GM18511 (cell line): ENCODE data around the gene EPHB2.
"Not testable (repeated sequence)": the region's sequence is repeated elsewhere in the genome, so short reads cannot be mapped to it uniquely, and the experiment has no call there.

Experiments used
- ATAC-seq: cut with Tn5 transposase; IDR thresholded peaks from one replicate; pipeline ENCODE4 v1.9.1; 2021; ENCODE audit warnings: mild to moderate bottlenecking, moderate library complexity; ENCODE audit not compliant: unreplicated experiment

The EPHB2 gene

GRCh38 chr1:22689505-22689904 is 21.1 kb upstream of the EPHB2 start:
- ATAC-seq: no peak

GRCh38 chr1:22691031-22691753 is 19.4 kb upstream of the EPHB2 start:
- no peak for ATAC-seq

GRCh38 chr1:22694172-22694571 is 16.5 kb upstream of the EPHB2 start:
- no peak for ATAC-seq

GRCh38 chr1:22696610-22697009 is 14.0 kb upstream of the EPHB2 start:
- ATAC-seq: no peak

GRCh38 chr1:22697980-22698379 is 12.7 kb upstream of the EPHB2 start:
- ATAC-seq: no peak

GRCh38 chr1:22699681-22700520 is 10.7 kb upstream of the EPHB2 start:
- ATAC-seq: no peak

GRCh38 chr1:22702296-22703085 is 8.1 kb upstream of the EPHB2 start:
- ATAC-seq: no peak

- no peak for ATAC-seq
Observed at GRCh38 chr1:22704440-22705067, 6.1 kb upstream of the EPHB2 start.

- no peak for ATAC-seq
Observed at GRCh38 chr1:22705586-22705985, 5.1 kb upstream of the EPHB2 start.

- ATAC-seq: not testable (repeated sequence)
Observed at GRCh38 chr1:22706100-22706499, 4.5 kb upstream of the EPHB2 start.

GRCh38 chr1:22708777-22709176 is 1.9 kb upstream of the EPHB2 start:
- no peak for ATAC-seq

GRCh38 chr1:22709227-22709626 is 1.4 kb upstream of the EPHB2 start:
- ATAC-seq: no peak

- no peak for ATAC-seq
Observed at GRCh38 chr1:22709891-22710700, 543 bp upstream of the EPHB2 start.

GRCh38 chr1:22711071-22711470 is 432 bp downstream of the EPHB2 start:
- ATAC-seq: no peak

- no peak for ATAC-seq
Observed at GRCh38 chr1:22711591-22712501, 1.2 kb downstream of the EPHB2 start.

- ATAC-seq: no peak
Observed at GRCh38 chr1:22712502-22713271, 2.0 kb downstream of the EPHB2 start.

- no peak for ATAC-seq
Observed at GRCh38 chr1:22714455-22714854, 3.8 kb downstream of the EPHB2 start.

GRCh38 chr1:22717037-22717760 is 6.6 kb downstream of the EPHB2 start:
- no peak for ATAC-seq
